GM19351 (cell line): ENCODE results near the gene NEU3.
A peak's percentile ranks its signal among the peaks of the same experiment; 100 is the strongest.
"Not testable (repeated sequence)": the region's sequence is repeated elsewhere in the genome, so short reads cannot be mapped to it uniquely, and the experiment has no call there.

Experiments
- ATAC-seq: cut with Tn5 transposase; IDR thresholded peaks from one replicate; pipeline ENCODE4 v1.9.1; 2021; ENCODE audit warnings: mild to moderate bottlenecking, moderate library complexity; ENCODE audit not compliant: unreplicated experiment

Gene NEU3

GRCh38 chr11:75028321-75028720, 39.6 kb downstream of the NEU3 start:
- no peak for ATAC-seq

GRCh38 chr11:75028724-75029123, 40.0 kb downstream of the NEU3 start:
- ATAC-seq: no peak

- ATAC-seq: no peak
Measured at GRCh38 chr11:75029836-75030631, 41.3 kb downstream of the NEU3 start.

DNA sequence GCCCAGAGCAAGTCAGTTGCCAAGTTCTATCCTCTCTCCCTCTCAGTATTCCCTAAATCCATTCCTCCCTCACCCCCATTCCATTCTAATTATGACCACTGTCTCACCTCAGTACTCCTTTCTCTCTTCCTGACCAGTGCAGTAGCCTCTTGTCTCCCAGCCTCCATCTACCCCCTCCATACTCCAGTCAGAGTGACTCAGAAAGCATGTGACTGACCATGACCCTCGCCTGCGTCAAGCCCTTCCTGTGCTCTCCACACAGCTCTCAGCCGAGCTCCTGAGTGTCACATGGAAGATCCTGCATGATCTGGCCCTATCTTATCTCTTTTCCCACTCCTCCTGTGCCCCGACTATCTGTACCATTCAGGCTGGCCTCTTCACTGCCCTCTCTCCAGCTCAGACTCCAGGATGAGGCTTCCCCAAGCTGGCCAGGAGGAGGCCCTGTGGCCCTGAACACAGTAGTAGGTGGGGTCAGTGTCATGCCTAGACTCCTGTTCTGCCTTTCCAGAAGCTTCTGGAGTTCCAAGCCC, 42.6 kb downstream of the NEU3 start:
- no peak for ATAC-seq

DNA sequence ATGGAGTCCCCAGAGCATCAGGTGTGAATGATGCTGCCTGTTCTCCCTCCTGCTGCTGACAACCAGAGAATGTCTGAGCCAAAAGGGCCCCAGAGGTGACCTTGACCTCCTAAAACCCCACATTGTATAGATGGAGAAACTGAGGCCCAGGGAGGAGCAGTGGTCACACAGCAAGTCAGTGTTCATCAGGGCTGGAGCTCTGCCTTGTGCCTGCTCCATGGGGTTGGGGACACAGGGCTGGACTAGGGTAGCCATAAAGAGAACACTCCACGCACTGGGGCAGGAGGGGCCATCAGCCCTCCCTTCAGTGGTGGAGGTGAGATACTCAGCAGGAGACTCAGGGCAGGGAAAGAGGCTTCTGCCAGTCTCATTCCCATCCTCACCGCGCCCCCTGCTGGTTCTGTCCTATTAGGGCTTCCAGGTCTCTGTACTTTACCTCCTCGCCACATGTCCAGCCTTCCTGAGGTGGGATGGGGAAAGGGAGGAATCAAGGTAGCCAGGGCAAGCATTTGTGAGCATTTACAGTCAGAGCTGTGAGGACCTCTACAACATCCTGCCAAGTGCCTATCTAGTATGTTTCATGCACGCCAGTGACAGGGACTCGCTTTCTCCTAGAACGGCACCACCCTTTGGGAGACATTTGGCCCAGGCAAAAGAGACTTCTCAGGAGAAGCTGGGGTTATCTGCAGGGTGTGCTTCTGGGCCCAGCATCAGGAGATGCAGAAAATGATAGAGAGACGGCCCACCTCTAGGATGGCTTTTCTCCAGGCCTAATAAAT, 43.2 kb downstream of the NEU3 start:
- peak; percentile 47 for ATAC-seq

DNA sequence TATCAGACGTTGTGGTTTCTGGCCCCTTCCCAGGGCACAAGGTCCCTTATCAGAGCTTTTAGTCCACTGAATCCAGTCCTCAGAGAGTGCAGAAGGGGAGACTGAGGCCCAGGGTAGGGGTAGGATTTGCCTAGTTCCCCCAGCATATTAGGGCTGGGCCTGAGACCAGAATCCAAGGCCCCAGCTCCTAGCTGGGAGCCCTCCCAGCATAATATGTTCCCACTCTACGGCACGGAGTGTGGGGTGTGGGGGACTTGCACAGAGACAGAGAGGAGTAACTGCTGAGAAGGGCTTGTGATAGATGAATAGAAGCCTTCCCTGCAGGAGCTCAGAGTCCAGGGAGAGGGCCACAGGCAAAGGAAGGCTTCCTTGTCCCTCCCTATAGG, 43.8 kb downstream of the NEU3 start:
- no peak for ATAC-seq

GRCh38 chr11:75033916-75034315, 45.2 kb downstream of the NEU3 start:
- no peak for ATAC-seq

DNA sequence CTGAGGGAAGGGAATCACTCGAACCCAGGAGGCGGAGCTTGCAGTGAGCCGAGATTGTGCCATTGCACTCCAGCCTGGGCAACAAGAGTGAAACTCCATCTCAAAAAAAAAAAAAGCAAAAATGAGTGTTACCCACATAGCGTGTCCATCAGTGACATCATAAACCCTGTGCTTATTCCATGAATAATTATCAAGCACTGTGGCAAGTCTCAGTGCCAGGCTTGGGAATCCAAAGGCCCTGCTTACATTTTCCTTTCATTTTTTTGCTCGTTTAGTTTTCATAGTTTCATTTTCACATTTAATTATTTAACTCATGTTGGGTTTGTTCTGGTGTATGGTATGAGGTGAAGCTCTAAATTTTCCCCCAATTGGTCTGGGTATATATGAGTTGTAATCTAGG, 46.5 kb downstream of the NEU3 start:
- no peak for ATAC-seq

DNA sequence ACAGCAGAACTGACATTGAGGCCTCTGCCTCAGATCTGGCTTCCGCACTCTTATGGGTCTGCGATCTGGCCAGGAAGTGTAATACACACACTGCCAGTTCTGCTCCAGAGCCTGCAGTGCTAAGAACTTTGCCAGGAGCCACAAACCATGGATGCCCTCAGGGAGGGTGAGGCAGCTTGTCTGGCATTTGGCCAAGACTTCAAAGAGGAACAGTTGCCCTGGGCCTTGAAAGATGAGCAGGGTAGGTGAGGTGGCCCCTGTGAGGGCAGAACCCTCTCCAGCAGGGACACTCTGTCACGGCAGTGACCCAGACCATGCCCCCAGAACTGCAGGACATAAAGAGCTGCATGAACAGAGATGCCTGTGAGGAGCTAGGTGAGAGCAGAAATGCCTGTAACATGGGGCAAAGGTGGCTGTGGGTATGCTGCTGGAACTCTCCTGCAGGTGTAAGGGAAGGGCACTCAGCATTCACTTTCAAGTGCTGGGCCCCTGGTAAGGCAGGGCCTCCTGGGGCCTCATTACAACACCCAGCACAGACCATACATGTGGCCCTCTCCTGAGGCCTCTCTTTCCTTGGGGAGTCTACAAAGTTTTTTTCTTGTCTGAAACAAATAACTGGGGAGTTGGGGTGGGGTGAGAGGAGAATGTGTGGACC, 47.3 kb downstream of the NEU3 start:
- ATAC-seq: no peak

GRCh38 chr11:75040167-75040770, 51.5 kb downstream of the NEU3 start:
- no peak for ATAC-seq

DNA sequence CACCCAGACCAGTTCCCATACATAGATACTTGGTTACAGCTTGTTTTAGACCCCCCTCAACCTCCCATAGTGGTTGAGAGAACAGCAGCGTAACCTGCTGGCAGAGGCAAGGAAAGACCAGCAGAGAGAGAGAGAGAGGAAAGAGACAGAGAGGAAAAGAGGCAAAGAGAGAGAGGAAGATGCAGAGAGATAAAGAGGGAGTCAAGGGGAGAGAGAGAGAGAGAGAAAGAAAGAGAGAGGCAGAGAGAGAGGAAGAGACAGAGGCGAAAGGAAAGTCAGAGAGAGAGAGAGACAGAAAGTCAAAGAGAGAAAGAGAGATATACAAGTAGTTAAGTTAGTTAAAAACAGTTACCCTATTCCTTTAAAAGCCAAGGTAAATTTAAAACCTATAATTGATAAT, 52.5 kb downstream of the NEU3 start:
- no peak for ATAC-seq

DNA sequence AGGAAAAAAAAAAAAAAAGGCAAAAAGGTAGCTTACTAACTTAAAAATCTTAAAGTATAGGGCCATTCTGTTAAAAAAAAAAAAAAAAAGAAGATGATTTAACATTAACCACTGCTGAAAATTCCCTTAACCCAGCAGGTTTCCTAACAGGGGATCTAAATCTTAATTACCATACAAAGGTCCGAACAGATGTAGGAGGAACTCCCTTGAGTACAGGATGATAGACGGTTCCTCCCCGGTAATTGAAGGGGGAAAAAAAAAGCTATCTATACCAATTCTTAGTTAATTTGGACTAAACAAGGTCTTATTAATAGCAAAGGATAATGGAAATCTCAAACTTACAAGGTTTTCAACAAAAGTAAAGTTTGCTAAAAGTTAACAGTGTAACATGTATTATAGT, 53.1 kb downstream of the NEU3 start:
- not testable (repeated sequence) for ATAC-seq

GRCh38 chr11:75044381-75045170, 55.8 kb downstream of the NEU3 start:
- not testable (repeated sequence) for ATAC-seq

DNA sequence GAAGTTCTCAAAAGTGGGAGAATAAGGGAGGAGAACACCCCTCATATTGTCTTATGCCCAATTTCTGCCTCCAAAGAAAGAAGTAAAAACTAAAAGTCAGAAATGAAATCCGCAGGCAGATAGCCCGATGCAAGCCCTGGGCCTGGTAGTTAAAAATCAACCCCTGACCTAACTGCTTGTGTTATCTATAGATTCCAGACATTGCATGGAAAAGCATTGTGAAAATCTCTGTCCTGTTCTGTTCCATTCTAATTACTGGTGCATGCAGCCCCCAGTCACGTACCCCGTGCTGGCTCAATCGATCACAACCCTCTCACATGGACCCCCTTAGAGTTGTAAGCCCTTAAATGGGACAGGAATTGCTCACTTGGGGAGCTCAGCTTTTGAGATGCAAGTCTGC, 57.9 kb downstream of the NEU3 start:
- not testable (repeated sequence) for ATAC-seq

GRCh38 chr11:75047191-75047590, 58.5 kb downstream of the NEU3 start:
- no peak for ATAC-seq

GRCh38 chr11:75049501-75050266, 61.0 kb downstream of the NEU3 start:
- not testable (repeated sequence) for ATAC-seq

DNA sequence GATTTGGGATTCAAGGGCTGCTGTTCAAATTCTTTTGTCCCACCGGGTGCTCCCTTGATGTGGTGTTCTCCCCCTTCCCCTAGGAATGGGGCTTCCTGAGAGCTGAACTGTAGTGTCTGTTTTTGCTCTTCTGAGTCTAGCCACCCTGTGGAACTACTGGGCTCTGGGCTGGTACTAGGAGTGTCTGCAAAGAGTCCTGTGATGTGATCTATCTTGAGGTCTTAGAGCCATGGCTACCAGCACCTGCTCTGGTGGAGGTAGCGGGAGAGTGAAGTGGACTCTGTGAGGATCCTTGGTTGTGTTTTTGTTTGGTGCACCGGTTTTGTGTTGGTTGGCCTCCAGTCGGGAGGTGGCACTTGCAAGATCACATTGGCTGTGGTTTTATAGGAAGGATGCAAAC, 61.8 kb downstream of the NEU3 start:
- ATAC-seq: no peak

- no peak for ATAC-seq
Measured at GRCh38 chr11:75051043-75051442, 62.3 kb downstream of the NEU3 start.

- no peak for ATAC-seq
Measured at GRCh38 chr11:75052457-75052856, 63.7 kb downstream of the NEU3 start.

- ATAC-seq: no peak
Measured at GRCh38 chr11:75055511-75055910, 66.8 kb downstream of the NEU3 start.
